Ishikawa (cell line): Measurements from ENCODE around the gene SLC5A7.

Source experiments
- CEBPB ChIP-seq: IDR thresholded peaks from 2 replicates; pipeline ENCODE4 v1.6.1; 2012
- CREB1 ChIP-seq: IDR thresholded peaks from 2 replicates; pipeline ENCODE4 v1.6.1; 2012; ENCODE audit warnings: low read depth
- EGR1 ChIP-seq: IDR thresholded peaks from 2 replicates; pipeline ENCODE4 v1.6.1; 2012
- EP300 ChIP-seq: IDR thresholded peaks from 2 replicates; pipeline ENCODE4 v1.6.1; 2012; ENCODE audit warnings: borderline replicate concordance
- FOXM1 ChIP-seq: IDR thresholded peaks from 2 replicates; pipeline ENCODE4 v1.6.1; 2012; ENCODE audit warnings: low read depth, borderline replicate concordance
- MAX ChIP-seq: IDR thresholded peaks from 2 replicates; pipeline ENCODE4 v1.6.1; 2012
- NFIC ChIP-seq: IDR thresholded peaks from 2 replicates; pipeline ENCODE4 v1.6.1; 2012
- RAD21 ChIP-seq: IDR thresholded peaks from 2 replicates; pipeline ENCODE4 v1.6.1; 2012; ENCODE audit warnings: low read depth
- REST ChIP-seq: IDR thresholded peaks from 2 replicates; pipeline ENCODE4 v1.6.1; 2012; ENCODE audit warnings: low read depth, mild to moderate bottlenecking
- TAF1 ChIP-seq: IDR thresholded peaks from 2 replicates; pipeline ENCODE4 v1.6.1; 2012; ENCODE audit warnings: low read depth, mild to moderate bottlenecking
- TCF12 ChIP-seq: IDR thresholded peaks from 2 replicates; pipeline ENCODE4 v1.6.1; 2012; ENCODE audit warnings: low read depth
- TEAD4 ChIP-seq: IDR thresholded peaks from 2 replicates; pipeline ENCODE4 v1.6.1; 2012
- USF1 ChIP-seq: IDR thresholded peaks from 2 replicates; pipeline ENCODE4 v1.6.1; 2012
- YY1 ChIP-seq: IDR thresholded peaks from 2 replicates; pipeline ENCODE4 v1.6.1; 2012; ENCODE audit warnings: low read depth
- ZBTB7A ChIP-seq: IDR thresholded peaks from 2 replicates; pipeline ENCODE4 v1.6.1; 2012; ENCODE audit warnings: low read depth

The SLC5A7 gene

GRCh38 chr2:107986278-107987217, at the start of gene SLC5A7:
Gene SLC5A7 (plus strand): TSS chr2:107986524. CDS start chr2:107988156, 1,632 bp downstream.
- TF ChIP-seq CREB1, result no peak
- no peak for TF ChIP-seq ZBTB7A
- TF ChIP-seq REST, result no peak
- no peak for TF ChIP-seq MAX

GRCh38 chr2:107961395-107961794, 24.9 kb upstream of the SLC5A7 start:
- TF ChIP-seq TAF1 (no peak), EP300 (no peak), NFIC (no peak), CEBPB (no peak), USF1 (no peak), ZBTB7A (no peak), CREB1 (no peak), MAX (no peak), YY1 (no peak), FOXM1 (no peak), REST (no peak), TCF12 (no peak)

- no peak for TF ChIP-seq CREB1
Measured at GRCh38 chr2:107964185-107964584, 22.1 kb upstream of the SLC5A7 start.

- no peak for TF ChIP-seq TCF12
- TF ChIP-seq ZBTB7A, result no peak
- no peak for TF ChIP-seq FOXM1
- TF ChIP-seq TEAD4, result no peak
- no peak for TF ChIP-seq MAX
- TF ChIP-seq EP300, result no peak
- no peak for TF ChIP-seq TAF1
- TF ChIP-seq YY1, result no peak
- TF ChIP-seq EGR1, result no peak
- no peak for TF ChIP-seq USF1
- TF ChIP-seq RAD21, result no peak
Measured at GRCh38 chr2:107984707-107985106, 1.6 kb upstream of the SLC5A7 start.

GRCh38 chr2:107988108-107988507, 1.8 kb downstream of the SLC5A7 start:
- no peak for TF ChIP-seq CEBPB

GRCh38 chr2:107989445-107989844, 3.1 kb downstream of the SLC5A7 start:
- TF ChIP-seq RAD21 (no peak), TEAD4 (no peak), EGR1 (no peak), ZBTB7A (no peak), TCF12 (no peak), MAX (no peak), USF1 (no peak), CEBPB (no peak), TAF1 (no peak), YY1 (no peak), REST (no peak), NFIC (no peak), FOXM1 (no peak), EP300 (no peak)
